Uterus (tissue), 2 donors: ENCODE data around the gene FNDC10.

Source experiments
- POLR2A ChIP-seq, 2 donors: fragments of 450-650 bp; IDR thresholded peaks; one replicate each; pipeline ENCODE4 v1.6.1; 2016; ENCODE audit warnings: antibody characterized with exemption in 2 of 2, mild to moderate bottlenecking in 1 of 2, moderate library complexity in 1 of 2
- TF ChIP-seq, protein P1 (sequence below), 4 experiments: fragments of 200-600 bp in 2 of 4; fragments of 450-650 bp in 2 of 4; sonication (generic) in 2 of 4; IDR thresholded peaks; one replicate each; pipeline ENCODE4 v1.5.1; 2016 to 2019; ENCODE audit warnings: antibody characterized with exemption in 4 of 4, mild to moderate bottlenecking in 2 of 4, moderate library complexity in 1 of 4

DNA sequence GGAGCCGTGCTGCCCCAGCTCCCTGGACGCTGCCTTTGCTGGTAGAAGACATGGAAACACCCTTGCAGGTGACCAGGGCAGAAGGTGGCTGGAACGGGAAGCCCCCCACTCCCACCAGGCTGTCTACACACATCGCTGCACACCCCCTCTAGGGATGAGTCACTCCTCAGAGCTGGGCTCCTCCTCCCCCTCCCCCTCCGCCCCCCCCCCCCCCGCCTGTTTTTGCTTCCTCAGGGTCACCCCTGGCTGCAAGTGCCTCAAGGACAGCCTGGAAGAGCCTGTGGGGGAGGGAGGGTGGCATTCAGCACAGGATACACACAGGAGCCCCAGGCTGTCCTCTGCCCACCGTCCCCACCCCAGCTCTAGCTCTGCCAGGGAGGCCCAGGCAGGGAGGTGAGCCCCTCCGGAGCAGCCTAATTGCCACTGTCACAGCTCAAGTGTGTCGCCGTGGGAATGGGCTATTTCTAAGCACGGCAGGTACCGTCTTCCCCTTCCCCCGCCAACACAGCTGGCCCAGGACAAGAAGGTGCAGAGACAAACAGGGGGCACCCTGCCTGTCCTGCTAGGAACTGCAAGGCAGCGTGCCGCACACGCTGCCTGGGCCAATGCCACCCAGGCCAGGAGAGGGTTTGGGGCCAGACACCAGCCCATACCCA lies 2.5 kb downstream of the FNDC10 start:
- TF ChIP-seq, protein P1, sequence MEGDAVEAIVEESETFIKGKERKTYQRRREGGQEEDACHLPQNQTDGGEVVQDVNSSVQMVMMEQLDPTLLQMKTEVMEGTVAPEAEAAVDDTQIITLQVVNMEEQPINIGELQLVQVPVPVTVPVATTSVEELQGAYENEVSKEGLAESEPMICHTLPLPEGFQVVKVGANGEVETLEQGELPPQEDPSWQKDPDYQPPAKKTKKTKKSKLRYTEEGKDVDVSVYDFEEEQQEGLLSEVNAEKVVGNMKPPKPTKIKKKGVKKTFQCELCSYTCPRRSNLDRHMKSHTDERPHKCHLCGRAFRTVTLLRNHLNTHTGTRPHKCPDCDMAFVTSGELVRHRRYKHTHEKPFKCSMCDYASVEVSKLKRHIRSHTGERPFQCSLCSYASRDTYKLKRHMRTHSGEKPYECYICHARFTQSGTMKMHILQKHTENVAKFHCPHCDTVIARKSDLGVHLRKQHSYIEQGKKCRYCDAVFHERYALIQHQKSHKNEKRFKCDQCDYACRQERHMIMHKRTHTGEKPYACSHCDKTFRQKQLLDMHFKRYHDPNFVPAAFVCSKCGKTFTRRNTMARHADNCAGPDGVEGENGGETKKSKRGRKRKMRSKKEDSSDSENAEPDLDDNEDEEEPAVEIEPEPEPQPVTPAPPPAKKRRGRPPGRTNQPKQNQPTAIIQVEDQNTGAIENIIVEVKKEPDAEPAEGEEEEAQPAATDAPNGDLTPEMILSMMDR (IDR thresholded peaks at IDR 0.05), result no peak
- no peak for TF ChIP-seq POLR2A (IDR thresholded peaks at IDR 0.05)
